Suppressor macrophage treated with lipopolysaccharide for 4 hours (primary cell): ENCODE data around the gene KCNQ1.

Experiments
- DNase-seq: peaks from one replicate; pipeline ENCODE4 v3.0.0-alpha.2; 2020

Gene KCNQ1

GRCh38 chr11:2742611-2743426 lies 298.0 kb downstream of the KCNQ1 start:
- DNase-seq: no peak

GRCh38 chr11:2743427-2744110 lies 298.8 kb downstream of the KCNQ1 start:
- DNase-seq: no peak

GRCh38 chr11:2744166-2744565 lies 299.4 kb downstream of the KCNQ1 start:
- DNase-seq: no peak

GRCh38 chr11:2745511-2745910 lies 300.7 kb downstream of the KCNQ1 start:
- no peak for DNase-seq

- no peak for DNase-seq
Measured at GRCh38 chr11:2746401-2747247, 301.8 kb downstream of the KCNQ1 start.

- no peak for DNase-seq
Measured at GRCh38 chr11:2747248-2748027, 302.6 kb downstream of the KCNQ1 start.

GRCh38 chr11:2748061-2748813 lies 303.4 kb downstream of the KCNQ1 start:
- DNase-seq: no peak

GRCh38 chr11:2748814-2749554 lies 304.2 kb downstream of the KCNQ1 start:
- no peak for DNase-seq

GRCh38 chr11:2750101-2750681 lies 305.4 kb downstream of the KCNQ1 start:
- no peak for DNase-seq

- no peak for DNase-seq
Measured at GRCh38 chr11:2750682-2751522, 306.1 kb downstream of the KCNQ1 start.

GRCh38 chr11:2751523-2752203 lies 306.9 kb downstream of the KCNQ1 start:
- no peak for DNase-seq

- DNase-seq: no peak
Measured at GRCh38 chr11:2752204-2752770, 307.5 kb downstream of the KCNQ1 start.

GRCh38 chr11:2752923-2753322 lies 308.1 kb downstream of the KCNQ1 start:
- DNase-seq: no peak

- DNase-seq: no peak
Measured at GRCh38 chr11:2754008-2754407, 309.2 kb downstream of the KCNQ1 start.

- no peak for DNase-seq
Measured at GRCh38 chr11:2755071-2755470, 310.3 kb downstream of the KCNQ1 start.

- no peak for DNase-seq
Measured at GRCh38 chr11:2758751-2759150, 313.9 kb downstream of the KCNQ1 start.

- DNase-seq: no peak
Measured at GRCh38 chr11:2759228-2760195, 314.7 kb downstream of the KCNQ1 start.
